A549 (cell line): ENCODE measurements around the gene MLANA. TPM values are rescaled to one million over a fixed set of nuclear protein-coding genes. Genes with fewer than 3 reads are reported as not detected.
A peak's percentile ranks its signal among the peaks of the same experiment; 100 is the strongest.

Source experiments
- ATAC-seq, 2 experiments: fragments of 200-7000 bp in 1 of 2; fragments of >200 bp in 1 of 2; cut with Nextera tagmentation in 1 of 2; cut with Tn5 transposase in 1 of 2; 3 replicates each; pipeline versions ENCODE4 v1.8.0 to v1.9.1; 2018 to 2020; ENCODE audit warnings: mild to moderate bottlenecking in 1 of 2, moderate library complexity in 1 of 2
- CTCF ChIA-PET: fragments of 300-600 bp; sonication (Branson Sonifier 250); formaldehyde crosslinking; extraction: SDS; loops from one replicate; lab custom pipeline; 2021; ENCODE audit warnings: antibody characterized with exemption, inconsistent platforms; lab: Yijun Ruan, JAX
- POLR2A ChIA-PET: fragments of 350-600 bp; formaldehyde crosslinking; extraction: SDS; loops from one replicate; lab custom pipeline; 2021; ENCODE audit warnings: antibody characterized with exemption, inconsistent platforms; lab: Yijun Ruan, JAX
- DNase-seq, 2 experiments: peaks; one replicate each; pipeline versions ENCODE4 v3.0.0 to v3.0.0-alpha.2; 2011 to 2016; ENCODE audit warnings: low read depth in 1 of 2, low spot score in 1 of 2
- FAIRE-seq: peaks from 2 replicates; lab custom pipeline; 2011; peaks lifted over from hg19 to GRCh38; lab: Jason Lieb, UNC
- H3K27ac ChIP-seq, 2 experiments: fragments of >200 bp; sonication (Bioruptor Twin); formaldehyde crosslinking; 3 replicates each; pipeline ENCODE4 v1.5.1; 2016 to 2017
- H3K4me1 ChIP-seq: fragments of >200 bp; sonication (Bioruptor Twin); formaldehyde crosslinking; 3 replicates; pipeline ENCODE4 v1.6.1; 2016
- H3K4me2 ChIP-seq: fragments of >200 bp; sonication (Bioruptor Twin); formaldehyde crosslinking; 3 replicates; pipeline ENCODE4 v1.6.1; 2016
- H3K4me3 ChIP-seq: fragments of >200 bp; sonication (Bioruptor Twin); formaldehyde crosslinking; 3 replicates; pipeline ENCODE4 v1.5.1; 2016
- H3K9me3 ChIP-seq: fragments of >200 bp; sonication (Bioruptor Twin); formaldehyde crosslinking; 3 replicates; pipeline ENCODE4 v1.6.1; 2016
- BCL3 ChIP-seq: fragments of >200 bp; sonication (Bioruptor Twin); formaldehyde crosslinking; IDR thresholded peaks from 3 replicates; pipeline ENCODE4 v1.6.1; 2016
- CEBPB ChIP-seq, 2 experiments: fragments of >200 bp in 1 of 2; sonication (Bioruptor Twin) in 1 of 2; formaldehyde crosslinking in 1 of 2; IDR thresholded peaks; 2 replicates each; pipeline ENCODE4 v1.6.1; 2012 to 2016
- CHD4 ChIP-seq: fragments of 200-600 bp; sonication (generic); IDR thresholded peaks from 2 replicates; pipeline ENCODE4 v1.6.1; 2016; ENCODE audit warnings: antibody characterized with exemption, mild to moderate bottlenecking, borderline replicate concordance
- ELK1 ChIP-seq: fragments of 150-350 bp; IDR thresholded peaks from 2 replicates; pipeline ENCODE4 v1.6.1; 2014; ENCODE audit warnings: low read depth, mild to moderate bottlenecking, low read length
- FOSB ChIP-seq: fragments of 250-450 bp; sonication (Bioruptor Pico); IDR thresholded peaks from 2 replicates; pipeline ENCODE4 v1.5.0; 2020; ENCODE audit warnings: mild to moderate bottlenecking, moderate library complexity
- FOSL2 ChIP-seq, 2 experiments: fragments of 450-650 bp in 1 of 2; fragments of >200 bp in 1 of 2; sonication (Bioruptor Twin) in 1 of 2; formaldehyde crosslinking; IDR thresholded peaks; 2 replicates each; pipeline versions ENCODE4 v1.5.0 to v1.6.1; 2016 to 2020; ENCODE audit warnings: mild to moderate bottlenecking in 1 of 2, moderate library complexity in 1 of 2
- GATA3 ChIP-seq: IDR thresholded peaks from 2 replicates; pipeline ENCODE4 v1.6.1; 2012; ENCODE audit warnings: borderline replicate concordance
- HDAC2 ChIP-seq: fragments of 200-600 bp; sonication (generic); IDR thresholded peaks from 2 replicates; pipeline ENCODE4 v1.6.1; 2016
- HES2 ChIP-seq: fragments of >200 bp; sonication (Bioruptor Twin); formaldehyde crosslinking; IDR thresholded peaks from 2 replicates; pipeline ENCODE4 v1.6.1; 2016
- HOXB5 ChIP-seq: fragments of 250-450 bp; sonication (Bioruptor Pico); IDR thresholded peaks from 2 replicates; pipeline ENCODE4 v1.5.0; 2020; ENCODE audit warnings: mild to moderate bottlenecking, moderate library complexity
- JUN ChIP-seq, 2 experiments: fragments of >200 bp; sonication (Bioruptor Twin); formaldehyde crosslinking; IDR thresholded peaks; 2 replicates in 1 of 2; 3 replicates in 1 of 2; pipeline ENCODE4 v1.6.1; 2016 to 2017
- JUNB ChIP-seq: fragments of >200 bp; sonication (Bioruptor Twin); formaldehyde crosslinking; IDR thresholded peaks from 2 replicates; pipeline ENCODE4 v1.6.1; 2016
- KDM5A ChIP-seq: fragments of 200-600 bp; sonication (generic); IDR thresholded peaks from 2 replicates; pipeline ENCODE4 v1.6.1; 2016; ENCODE audit warnings: antibody characterized with exemption, mild to moderate bottlenecking
- MYC ChIP-seq: IDR thresholded peaks from 2 replicates; pipeline ENCODE4 v1.6.1; 2012; ENCODE audit warnings: mild to moderate bottlenecking, inconsistent platforms, low read length, improper control_type of control experiment, borderline replicate concordance
- SMC3 ChIP-seq: fragments of >200 bp; sonication (Bioruptor Twin); formaldehyde crosslinking; IDR thresholded peaks from 3 replicates; pipeline ENCODE4 v1.6.1; 2018; ENCODE audit warnings: inconsistent platforms
- TFCP2L1 ChIP-seq: fragments of 250-450 bp; sonication (Bioruptor Pico); IDR thresholded peaks from 2 replicates; pipeline ENCODE4 v1.5.0; 2021; ENCODE audit warnings: mild to moderate bottlenecking
- ZC3H11A ChIP-seq: fragments of 450-650 bp; IDR thresholded peaks from 2 replicates; pipeline ENCODE4 v1.6.1; 2014; ENCODE audit warnings: antibody characterized with exemption, mild to moderate bottlenecking
- ZFP36 ChIP-seq: fragments of 450-650 bp; IDR thresholded peaks from 2 replicates; pipeline ENCODE4 v1.6.1; 2014; ENCODE audit warnings: borderline replicate concordance; ENCODE audit not compliant: partially characterized antibody
- ZNF302 ChIP-seq: fragments of 250-450 bp; sonication (Bioruptor Pico); IDR thresholded peaks from 2 replicates; pipeline ENCODE4 v1.9.0; 2021; ENCODE audit warnings: inconsistent platforms, mild to moderate bottlenecking, moderate library complexity
- WGBS: methylation state at CpG from one replicate; pipeline ENCODE4 v1.1.6; 2017; ENCODE audit errors: missing lambda C conversion rate; 5-methylcytosine and 5-hydroxymethylcytosine counted together
- polyA plus RNA-seq, 4 experiments: library from polyadenylated mRNA; depleted of rRNA in 3 of 4; stranded (reverse); fragments of >200 nt; fragmentation: RNase III in 1 of 4; extraction: RNeasy Plus Mini Kit Qiagen cat#74134 plus additional on column Dnase treatment in 1 of 4; gene quantifications; 2 replicates in 3 of 4; 3 replicates in 1 of 4; pipeline ENCODE4 v1.2.3, GENCODE V29; 2011 to 2017
- TF ChIP-seq, protein P1 (sequence below): fragments of 250-450 bp; sonication (Bioruptor Pico); IDR thresholded peaks from 2 replicates; pipeline ENCODE4 v1.5.0; 2020; ENCODE audit warnings: low read depth, mild to moderate bottlenecking, moderate library complexity
- TF ChIP-seq, protein P2 (sequence below): fragments of 200-600 bp; sonication (generic); IDR thresholded peaks from 2 replicates; pipeline ENCODE4 v1.6.1; 2016; ENCODE audit warnings: antibody characterized with exemption, mild to moderate bottlenecking, moderate library complexity

MLANA gene
- polyA plus RNA-seq, 2 of the 4 experiments (the other 2 are of a cell fraction): not detected

DNA sequence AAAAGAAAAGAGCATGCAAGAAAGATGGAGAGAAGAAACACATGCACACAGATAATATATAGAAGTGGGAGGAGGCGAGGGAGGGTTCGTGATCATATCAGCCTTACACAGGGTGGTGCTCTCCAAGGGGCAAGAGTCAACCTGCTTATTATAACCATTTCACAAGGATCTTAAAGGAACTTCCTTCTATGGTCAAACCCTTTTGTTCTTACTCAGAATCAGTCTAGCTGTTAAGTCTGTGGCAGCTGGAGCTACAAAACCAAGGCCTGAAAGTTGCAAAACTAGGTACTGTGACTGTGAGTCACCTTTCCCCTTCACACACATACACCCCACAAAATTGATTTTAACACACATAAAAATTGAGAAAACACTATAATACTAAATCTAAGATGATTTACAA, 39.2 kb upstream of the MLANA start:
- ChIA-PET CTCF (interaction anchor here (1.0 to 1.7 kb wide), 6 partner anchors 9 to 34 kb away, joined by 3 to 11 read pairs (median 5); partner anchors contain the start of gene ERMP1), POLR2A (no interaction called here)
- Histone ChIP-seq H3K27ac (peak overlapping the region in 1 of 2 experiments; percentile 0; a peak in 1 of 6 replicates), H3K9me3 (no peaks in the 10 kb centered on the region), H3K4me2 (no peak overlapping the region), H3K4me3 (no peak overlapping the region), H3K4me1 (peaks cover 10% of the 10 kb centered on the region; the same call in 1 of the 3 replicates)
- TF ChIP-seq JUNB: no peak
- no peak for TF ChIP-seq FOSL2 (IDR thresholded peaks at IDR 0.05)
- peak; percentile 42; the same call in 1 of the 2 replicates for TF ChIP-seq FOSL2 (CRISPR knock-in tag; IDR thresholded peaks at IDR 0.05)
- no peak for DNase-seq
- WGBS: 91% methylated on average over 2 of the region's 2 CpGs
- no peak for FAIRE-seq
- ATAC-seq: peak; percentile 26 to 61; a peak in 2 of 6 replicates

GRCh38 chr9:5852987-5853386, 37.7 kb upstream of the MLANA start:
- Histone ChIP-seq H3K27ac (0 out of 6 replicates have a peak overlapping the region, but pooled peaks of 1 of the 2 experiments have one; percentile 12), H3K4me3 (no peak overlapping the region), H3K4me1 (peaks cover 9% of the 10 kb centered on the region; the same call in 1 of the 3 replicates), H3K4me2 (no peak overlapping the region), H3K9me3 (no peaks in the 10 kb centered on the region)
- TF ChIP-seq HOXB5 (CRISPR knock-in tag) (no peak), BCL3 (no peak)
- TF ChIP-seq, protein P1, sequence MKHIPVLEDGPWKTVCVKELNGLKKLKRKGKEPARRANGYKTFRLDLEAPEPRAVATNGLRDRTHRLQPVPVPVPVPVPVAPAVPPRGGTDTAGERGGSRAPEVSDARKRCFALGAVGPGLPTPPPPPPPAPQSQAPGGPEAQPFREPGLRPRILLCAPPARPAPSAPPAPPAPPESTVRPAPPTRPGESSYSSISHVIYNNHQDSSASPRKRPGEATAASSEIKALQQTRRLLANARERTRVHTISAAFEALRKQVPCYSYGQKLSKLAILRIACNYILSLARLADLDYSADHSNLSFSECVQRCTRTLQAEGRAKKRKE (CRISPR knock-in tag): no peak
- POLR2A ChIA-PET: no interaction called here
- CTCF ChIA-PET: interaction anchor here (0.7 to 1.7 kb wide), 5 partner anchors 18 to 1494 kb away, joined by 3 to 6 read pairs (median 3); no protein-coding TSS in a partner anchor
- no peak for FAIRE-seq
- ATAC-seq: no peak
- WGBS: 58% methylated on average over 1 of the region's 1 CpG
- DNase-seq: no peak

- no peak overlapping the region for H3K4me2 ChIP-seq
- H3K4me1 ChIP-seq: peaks cover 9% of the 10 kb centered on the region; the same call in 1 of the 3 replicates
- no peak for ATAC-seq
- no peak for DNase-seq
- 61% methylated on average over 3 of the region's 3 CpGs for WGBS
- FAIRE-seq: no peak
- POLR2A ChIA-PET: no interaction called here
- H3K27ac ChIP-seq: no peak overlapping the region
- no peak overlapping the region for H3K4me3 ChIP-seq
- no peaks in the 10 kb centered on the region for H3K9me3 ChIP-seq
- no peak for TF ChIP-seq ELK1
- no peak for TF ChIP-seq HES2
- TF ChIP-seq ZNF302 (CRISPR knock-in tag): no peak
- TF ChIP-seq, protein P1 (CRISPR knock-in tag): no peak
- no peak for TF ChIP-seq KDM5A
- TF ChIP-seq CHD4: no peak
- no peak for TF ChIP-seq GATA3
- TF ChIP-seq MYC: no peak
- no peak for TF ChIP-seq TFCP2L1 (CRISPR knock-in tag)
- no peak for TF ChIP-seq JUNB
- no peak for TF ChIP-seq HDAC2
- TF ChIP-seq ZFP36: no peak
- no peak for TF ChIP-seq ZC3H11A
- no peak for TF ChIP-seq JUN (IDR thresholded peaks at IDR 0.05)
- TF ChIP-seq, protein P2, sequence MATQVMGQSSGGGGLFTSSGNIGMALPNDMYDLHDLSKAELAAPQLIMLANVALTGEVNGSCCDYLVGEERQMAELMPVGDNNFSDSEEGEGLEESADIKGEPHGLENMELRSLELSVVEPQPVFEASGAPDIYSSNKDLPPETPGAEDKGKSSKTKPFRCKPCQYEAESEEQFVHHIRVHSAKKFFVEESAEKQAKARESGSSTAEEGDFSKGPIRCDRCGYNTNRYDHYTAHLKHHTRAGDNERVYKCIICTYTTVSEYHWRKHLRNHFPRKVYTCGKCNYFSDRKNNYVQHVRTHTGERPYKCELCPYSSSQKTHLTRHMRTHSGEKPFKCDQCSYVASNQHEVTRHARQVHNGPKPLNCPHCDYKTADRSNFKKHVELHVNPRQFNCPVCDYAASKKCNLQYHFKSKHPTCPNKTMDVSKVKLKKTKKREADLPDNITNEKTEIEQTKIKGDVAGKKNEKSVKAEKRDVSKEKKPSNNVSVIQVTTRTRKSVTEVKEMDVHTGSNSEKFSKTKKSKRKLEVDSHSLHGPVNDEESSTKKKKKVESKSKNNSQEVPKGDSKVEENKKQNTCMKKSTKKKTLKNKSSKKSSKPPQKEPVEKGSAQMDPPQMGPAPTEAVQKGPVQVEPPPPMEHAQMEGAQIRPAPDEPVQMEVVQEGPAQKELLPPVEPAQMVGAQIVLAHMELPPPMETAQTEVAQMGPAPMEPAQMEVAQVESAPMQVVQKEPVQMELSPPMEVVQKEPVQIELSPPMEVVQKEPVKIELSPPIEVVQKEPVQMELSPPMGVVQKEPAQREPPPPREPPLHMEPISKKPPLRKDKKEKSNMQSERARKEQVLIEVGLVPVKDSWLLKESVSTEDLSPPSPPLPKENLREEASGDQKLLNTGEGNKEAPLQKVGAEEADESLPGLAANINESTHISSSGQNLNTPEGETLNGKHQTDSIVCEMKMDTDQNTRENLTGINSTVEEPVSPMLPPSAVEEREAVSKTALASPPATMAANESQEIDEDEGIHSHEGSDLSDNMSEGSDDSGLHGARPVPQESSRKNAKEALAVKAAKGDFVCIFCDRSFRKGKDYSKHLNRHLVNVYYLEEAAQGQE: no peak
- TF ChIP-seq CEBPB (IDR thresholded peaks at IDR 0.05): no peak
- no peak for TF ChIP-seq SMC3
- no peak for TF ChIP-seq FOSB (CRISPR knock-in tag)
- CTCF ChIA-PET: interaction anchor here (1.4 to 2.3 kb wide), 3 partner anchors 18 to 32 kb away, joined by 4 to 15 read pairs (median 8); partner anchors contain the start of gene ERMP1
These were observed 37.1 kb upstream of the MLANA start for GRCh38 chr9:5853617-5854016.
